Epidermal melanocyte (primary cell): ENCODE results near the gene SLC43A2.

Source experiments
- DNase-seq: peaks from one replicate; pipeline ENCODE4 v3.0.0; 2011; ENCODE audit warnings: low spot score; ENCODE audit not compliant: insufficient read length

SLC43A2 gene

GRCh38 chr17:1643999-1644492, 15.4 kb upstream of the SLC43A2 start:
- DNase-seq = no peak

GRCh38 chr17:1643293-1643998, 14.8 kb upstream of the SLC43A2 start:
- DNase-seq = peak; percentile 41

DNA sequence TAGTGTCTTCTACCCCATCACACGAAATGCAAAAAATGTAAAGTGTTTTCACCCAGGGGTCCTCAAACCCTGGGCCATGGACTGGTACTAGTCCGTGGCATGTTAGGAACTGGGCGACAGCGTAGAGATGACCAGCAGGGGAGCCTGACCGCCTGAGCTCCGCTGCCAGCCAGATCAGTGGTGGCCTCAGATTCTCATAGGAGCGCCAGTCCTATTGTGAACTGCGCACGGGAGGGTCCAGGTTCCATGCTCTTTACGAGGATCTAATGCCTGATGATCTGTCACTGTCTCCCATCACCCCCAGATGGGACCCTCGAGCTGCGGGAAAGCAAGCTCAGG, 12.4 kb upstream of the SLC43A2 start:
- DNase-seq = no peak

GRCh38 chr17:1640329-1641064, 11.9 kb upstream of the SLC43A2 start:
- no peak for DNase-seq

DNA sequence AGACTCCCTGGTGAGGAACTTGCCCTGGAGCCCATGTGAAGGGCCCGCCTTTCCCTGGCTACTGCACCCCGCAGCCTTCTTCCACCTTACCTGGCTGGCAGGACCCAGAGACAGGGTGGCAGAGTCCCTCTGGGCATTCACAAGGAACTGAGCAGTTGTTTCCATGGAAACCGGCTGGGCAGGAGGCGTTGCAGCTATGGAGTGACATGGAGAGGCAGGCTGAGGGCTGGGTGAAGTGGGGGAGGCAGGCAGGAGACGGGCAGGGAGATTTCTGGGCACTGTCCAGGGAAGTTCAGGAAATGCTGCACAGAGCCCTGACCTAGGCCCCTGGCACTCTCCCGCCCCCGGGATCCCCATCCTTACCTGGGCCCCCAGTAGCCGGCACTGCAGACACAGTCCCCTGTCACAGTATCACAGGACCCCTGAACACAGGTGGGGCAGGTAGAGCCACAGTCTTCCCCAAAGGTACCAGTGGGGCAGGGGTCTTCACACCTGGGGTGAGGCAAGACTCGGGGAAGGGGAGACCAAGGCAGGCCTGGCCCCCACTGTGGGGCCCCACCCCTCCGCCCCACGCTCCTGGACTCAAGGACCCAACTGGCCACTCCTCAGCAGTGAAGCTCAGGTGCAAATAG, 11.0 kb upstream of the SLC43A2 start:
- no peak for DNase-seq

DNA sequence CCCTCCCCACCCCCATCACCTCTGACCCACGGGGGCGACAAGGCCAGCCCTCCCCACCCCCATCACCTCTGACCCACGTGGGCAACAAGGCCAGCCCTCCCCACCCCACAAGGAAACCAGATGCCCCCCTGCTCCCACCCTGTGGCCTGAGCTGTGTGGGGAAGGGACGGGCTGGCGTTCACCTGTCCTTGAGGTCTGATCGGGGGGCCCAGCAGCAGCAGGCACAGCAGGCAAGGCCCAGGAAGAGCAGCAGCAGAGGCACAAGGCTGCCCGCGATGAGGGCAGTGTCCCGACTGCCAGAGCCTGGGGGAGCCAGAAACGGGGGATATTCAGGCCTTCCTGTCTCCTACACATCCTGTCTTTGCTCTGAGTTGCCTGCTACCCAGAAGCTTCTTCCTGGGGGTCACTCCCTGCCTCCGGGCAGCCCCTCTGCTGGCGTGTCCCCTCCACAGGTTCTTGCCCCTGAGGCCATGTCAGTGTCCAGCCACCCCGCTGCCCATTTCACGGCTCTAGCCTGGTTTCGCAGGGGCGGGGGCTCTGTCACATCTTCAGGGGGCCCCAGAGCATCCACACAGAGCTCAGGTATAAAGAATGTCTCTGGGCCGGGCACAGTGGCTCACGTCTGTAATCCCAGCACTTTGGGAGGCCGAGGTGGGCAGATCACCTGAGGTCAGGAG, 10.1 kb upstream of the SLC43A2 start:
- DNase-seq = no peak

GRCh38 chr17:1638171-1638590, 9.5 kb upstream of the SLC43A2 start:
- no peak for DNase-seq

DNA sequence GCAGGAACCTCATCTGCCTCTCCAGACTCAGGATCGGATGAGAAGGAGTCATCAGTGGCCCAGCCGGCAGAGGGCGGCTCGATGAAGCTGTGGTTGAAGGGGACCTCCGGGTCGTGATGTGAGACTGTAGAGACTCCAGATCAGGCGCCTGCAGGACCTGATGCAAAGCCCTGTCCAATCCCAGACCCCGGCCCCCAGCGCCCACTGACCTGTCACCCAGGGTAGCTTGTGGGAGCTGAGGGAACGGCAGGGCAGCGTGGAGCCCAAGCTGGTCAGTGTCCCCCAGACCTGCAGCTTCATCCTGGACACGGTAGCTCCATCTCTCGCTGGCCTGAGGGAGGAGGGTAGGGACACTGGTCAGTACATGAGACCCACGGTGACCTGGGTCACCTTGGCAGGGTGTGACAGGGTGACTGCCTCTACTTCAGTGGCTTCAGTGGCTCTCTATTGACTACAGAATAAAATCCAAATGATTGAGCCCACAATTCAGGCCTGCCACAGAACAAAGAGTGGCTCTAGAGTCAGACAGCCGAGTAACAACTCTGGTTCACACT, 8.2 kb upstream of the SLC43A2 start:
- no peak for DNase-seq

- no peak for DNase-seq
Measured at GRCh38 chr17:1635675-1636465, 7.2 kb upstream of the SLC43A2 start.

- no peak for DNase-seq
Measured at GRCh38 chr17:1634841-1635650, 6.4 kb upstream of the SLC43A2 start.

DNA sequence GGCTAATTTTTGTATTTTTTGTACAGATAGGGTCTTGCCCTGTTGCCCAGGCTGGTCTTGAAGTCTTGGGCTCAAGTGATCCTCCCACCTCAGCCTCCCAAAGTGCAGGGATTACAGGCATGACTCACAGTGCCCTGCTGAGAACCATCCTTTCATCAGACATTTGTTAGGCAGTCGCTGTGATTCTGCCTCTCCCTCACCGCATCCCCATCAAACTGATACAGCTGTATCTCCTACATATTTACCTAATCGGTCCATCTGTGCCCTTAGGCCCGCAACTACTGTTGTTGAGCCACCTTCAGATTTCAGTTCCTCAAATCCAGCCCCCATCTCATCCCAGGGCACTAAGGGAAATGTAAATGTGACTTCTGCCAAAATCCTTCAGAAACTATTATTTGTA, 2.0 kb upstream of the SLC43A2 start:
- no peak for DNase-seq

DNA sequence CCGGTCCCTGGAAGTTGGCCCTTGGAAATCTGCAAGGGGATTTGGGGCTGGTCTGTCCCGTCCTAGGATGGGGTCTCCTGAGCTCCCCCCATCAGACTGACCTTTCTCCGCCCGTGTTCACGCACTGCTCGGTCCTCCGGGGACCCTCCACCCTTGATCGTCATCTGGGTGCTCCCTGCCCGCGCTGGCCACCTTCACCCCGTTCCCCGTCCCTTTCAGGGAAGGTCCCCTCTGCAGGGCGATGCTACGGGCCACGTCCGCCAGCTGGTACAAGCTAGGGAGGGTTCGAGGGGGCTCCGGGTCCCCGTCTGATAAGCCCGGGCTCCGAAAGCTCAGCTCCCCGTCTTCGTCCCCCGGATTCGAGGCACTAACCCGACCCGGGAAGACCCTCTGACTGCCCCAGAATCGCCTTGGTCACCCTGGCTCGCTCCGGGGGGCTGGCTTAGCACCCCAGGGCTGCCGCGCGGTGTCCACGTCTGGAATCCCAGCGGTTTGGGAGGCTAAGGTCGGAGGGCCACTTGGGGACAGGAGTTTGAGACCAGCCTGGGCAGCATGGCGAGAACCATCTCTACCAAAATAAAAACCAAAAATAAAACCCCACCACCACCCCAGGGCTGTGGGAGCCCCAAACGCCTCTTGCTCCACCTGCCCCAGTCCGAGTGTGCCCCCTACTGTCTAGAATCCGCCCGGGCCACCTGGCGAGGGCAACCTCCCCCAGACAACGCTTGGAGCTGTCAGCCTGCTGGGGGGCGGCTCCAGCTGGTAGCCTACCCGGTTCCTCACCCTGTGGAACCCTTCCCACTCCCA, 1.1 kb upstream of the SLC43A2 start:
- DNase-seq = no peak

DNA sequence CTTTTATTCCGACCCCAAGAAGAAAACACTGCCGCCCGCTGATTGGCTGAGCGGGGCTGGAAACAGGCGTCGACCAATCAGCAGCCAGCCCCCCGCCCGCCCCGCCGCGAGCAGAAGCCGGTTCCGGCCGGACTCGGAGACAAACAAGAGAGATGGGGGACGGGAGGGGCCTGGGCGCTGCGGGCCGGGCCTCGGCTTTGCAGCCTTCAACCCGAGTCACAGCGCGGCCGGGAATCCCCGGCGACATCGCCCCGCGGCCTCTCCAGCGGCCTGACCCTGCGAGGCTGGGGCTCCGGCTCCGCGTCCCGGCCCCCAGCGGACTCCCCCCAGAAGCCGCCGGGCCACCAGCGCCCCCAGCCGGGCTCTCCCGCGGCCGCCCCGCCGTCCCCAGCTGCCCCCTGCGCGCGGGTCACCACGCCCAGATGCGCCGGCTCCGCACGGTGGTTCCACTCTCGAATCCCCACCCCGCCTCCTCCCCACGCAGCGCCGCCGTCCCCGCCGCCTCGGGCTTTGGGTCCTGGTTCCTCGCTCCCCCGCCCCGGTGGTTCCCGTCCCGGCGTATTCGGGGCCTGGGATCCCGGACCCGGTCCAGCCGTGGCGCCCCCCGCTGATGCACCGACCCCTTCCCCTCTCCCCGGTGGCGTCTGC, 346 bp upstream of the SLC43A2 start:
- DNase-seq = peak; percentile 99

GRCh38 chr17:1627182-1627981, 1.3 kb downstream of the SLC43A2 start:
- DNase-seq = no peak

- DNase-seq = no peak
Measured at GRCh38 chr17:1626333-1626732, 2.3 kb downstream of the SLC43A2 start.

DNA sequence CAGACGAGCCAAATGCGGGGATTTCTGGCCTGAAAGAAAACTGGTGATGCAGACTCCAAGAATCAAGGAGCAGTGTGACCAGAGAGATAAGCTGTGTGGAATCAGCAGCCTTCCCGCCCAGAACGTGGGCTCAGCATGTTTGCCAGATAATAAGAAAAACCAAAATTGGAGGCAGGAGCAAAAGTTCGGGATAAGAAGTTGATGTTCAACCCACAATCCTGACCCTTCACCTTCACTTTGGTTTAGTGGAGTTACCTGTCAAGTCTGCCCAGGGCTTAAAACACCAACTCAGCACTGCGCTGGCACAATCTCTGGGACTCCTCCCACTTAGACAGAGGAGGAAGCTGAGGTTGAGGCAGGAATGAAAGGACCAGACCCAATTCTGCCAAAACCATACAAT, 3.1 kb downstream of the SLC43A2 start:
- DNase-seq = no peak

DNA sequence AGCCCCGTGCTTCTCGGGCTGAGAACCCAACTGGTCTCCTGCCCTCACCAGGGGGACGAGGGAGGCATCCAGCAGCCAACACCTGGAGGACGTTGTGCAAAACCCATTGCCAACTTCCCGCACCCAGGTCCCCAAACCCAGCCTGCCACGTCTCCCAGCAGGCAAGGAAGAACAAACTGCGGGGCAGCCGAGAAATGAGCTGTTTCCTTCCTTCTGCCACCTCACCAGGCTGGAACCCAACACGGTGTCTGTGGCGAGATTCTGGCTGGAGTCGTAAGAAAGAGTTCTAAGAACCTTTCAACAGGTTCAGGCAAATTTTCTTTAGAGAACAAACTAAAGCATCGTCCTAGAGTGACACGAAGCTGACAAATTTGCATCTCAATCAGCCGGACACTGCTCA, 3.6 kb downstream of the SLC43A2 start:
- no peak for DNase-seq

GRCh38 chr17:1624650-1625049, 4.0 kb downstream of the SLC43A2 start:
- DNase-seq = no peak
